Neural progenitor cell (in vitro differentiated cells): ENCODE results near the gene SAMD3.

Source experiments
- EZH2 ChIP-seq: fragments of 200-600 bp; sonication (generic); IDR thresholded peaks from 2 replicates; pipeline ENCODE4 v1.6.1; 2017; ENCODE audit warnings: antibody characterized with exemption, mild to moderate bottlenecking, moderate library complexity
- EZH2phosphoT487 ChIP-seq: fragments of 200-600 bp; sonication (generic); IDR thresholded peaks from 2 replicates; pipeline ENCODE4 v1.6.1; 2017; ENCODE audit warnings: antibody characterized with exemption
- TF ChIP-seq, protein P1 (sequence below): fragments of 200-600 bp; sonication (generic); IDR thresholded peaks from 2 replicates; pipeline ENCODE4 v1.5.1; 2017; ENCODE audit warnings: antibody characterized with exemption, mild to moderate bottlenecking

- TF ChIP-seq, protein P1, sequence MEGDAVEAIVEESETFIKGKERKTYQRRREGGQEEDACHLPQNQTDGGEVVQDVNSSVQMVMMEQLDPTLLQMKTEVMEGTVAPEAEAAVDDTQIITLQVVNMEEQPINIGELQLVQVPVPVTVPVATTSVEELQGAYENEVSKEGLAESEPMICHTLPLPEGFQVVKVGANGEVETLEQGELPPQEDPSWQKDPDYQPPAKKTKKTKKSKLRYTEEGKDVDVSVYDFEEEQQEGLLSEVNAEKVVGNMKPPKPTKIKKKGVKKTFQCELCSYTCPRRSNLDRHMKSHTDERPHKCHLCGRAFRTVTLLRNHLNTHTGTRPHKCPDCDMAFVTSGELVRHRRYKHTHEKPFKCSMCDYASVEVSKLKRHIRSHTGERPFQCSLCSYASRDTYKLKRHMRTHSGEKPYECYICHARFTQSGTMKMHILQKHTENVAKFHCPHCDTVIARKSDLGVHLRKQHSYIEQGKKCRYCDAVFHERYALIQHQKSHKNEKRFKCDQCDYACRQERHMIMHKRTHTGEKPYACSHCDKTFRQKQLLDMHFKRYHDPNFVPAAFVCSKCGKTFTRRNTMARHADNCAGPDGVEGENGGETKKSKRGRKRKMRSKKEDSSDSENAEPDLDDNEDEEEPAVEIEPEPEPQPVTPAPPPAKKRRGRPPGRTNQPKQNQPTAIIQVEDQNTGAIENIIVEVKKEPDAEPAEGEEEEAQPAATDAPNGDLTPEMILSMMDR, result no peak
- TF ChIP-seq EZH2 (no peak), EZH2phosphoT487 (no peak)
These were observed 102.0 kb downstream of the SAMD3 start for GRCh38 chr6:130120731-130121130.
